Neural cell (in vitro differentiated cells): Measurements from ENCODE around the gene RBM25. TPM values are rescaled to one million over a fixed set of nuclear protein-coding genes. Genes with fewer than 3 reads are reported as not detected.

ENCODE experiments used
- H2AFZ ChIP-seq: fragments of 200-600, 300-800 bp; sonication (generic), shearing (Covaris generic); 2 replicates; pipeline ENCODE4 v1.6.0; 2014; ENCODE audit warnings: low read depth, mild to moderate bottlenecking, antibody characterized with exemption, low read length, moderate library complexity
- H3F3A ChIP-seq: fragments of 200-600 bp; shearing (Covaris generic); 2 replicates; pipeline ENCODE4 v1.6.1; 2016; ENCODE audit warnings: mild to moderate bottlenecking, moderate library complexity, mixed read lengths, antibody characterized with exemption, low read length; ENCODE audit not compliant: insufficient read depth, poor library complexity, severe bottlenecking
- H3K27ac ChIP-seq: fragments of 200-600, 300-800 bp; sonication (generic), shearing (Covaris generic); 2 replicates; pipeline ENCODE4 v1.5.1; 2014; ENCODE audit warnings: mild to moderate bottlenecking, low read length, moderate library complexity
- H3K27me3 ChIP-seq: fragments of 300-800, 200-600 bp; sonication (generic), shearing (Covaris generic); 2 replicates; pipeline ENCODE4 v1.6.0; 2014; ENCODE audit warnings: mild to moderate bottlenecking, low read depth, low read length, moderate library complexity; ENCODE audit not compliant: insufficient read depth
- H3K36me3 ChIP-seq: fragments of 300-800, 200-600 bp; sonication (generic), shearing (Covaris generic); 2 replicates; pipeline ENCODE4 v1.5.1; 2014; ENCODE audit warnings: mild to moderate bottlenecking, antibody characterized with exemption, low read length, moderate library complexity; ENCODE audit not compliant: insufficient read depth
- H3K4me2 ChIP-seq: fragments of 300-800, 200-600 bp; sonication (generic), shearing (Covaris generic); 2 replicates; pipeline ENCODE4 v1.6.0; 2014; ENCODE audit warnings: mild to moderate bottlenecking, low read length
- H3K4me3 ChIP-seq: fragments of 300-800, 200-600 bp; sonication (generic), shearing (Covaris generic); 2 replicates; pipeline ENCODE4 v1.5.1; 2014; ENCODE audit warnings: mild to moderate bottlenecking, low read length, moderate library complexity
- H3K79me2 ChIP-seq: fragments of 200-600 bp; shearing (Covaris generic); replicated peaks from 2 replicates; pipeline ENCODE4 v1.6.0; 2014; ENCODE audit warnings: mild to moderate bottlenecking, low read length, moderate library complexity; ENCODE audit not compliant: insufficient read depth
- H3K9ac ChIP-seq: fragments of 300-800, 200-600 bp; sonication (generic), shearing (Covaris generic); 2 replicates; pipeline ENCODE4 v1.6.1; 2016; ENCODE audit warnings: mild to moderate bottlenecking, low read length, mixed read lengths
- H3K9me2 ChIP-seq: fragments of 200-600 bp; shearing (Covaris generic); 2 replicates; pipeline ENCODE4 v1.6.1; 2016; ENCODE audit warnings: mild to moderate bottlenecking, low read length, mixed read lengths; ENCODE audit not compliant: insufficient read depth
- H3K9me3 ChIP-seq: fragments of 200-600, 300-800 bp; sonication (generic), shearing (Covaris generic); 2 replicates; pipeline ENCODE4 v1.6.1; 2016; ENCODE audit warnings: mild to moderate bottlenecking, mixed run types, low read length, moderate library complexity, mixed read lengths
- H4K20me1 ChIP-seq: fragments of 200-600 bp; shearing (Covaris generic); 2 replicates; pipeline ENCODE4 v1.6.1; 2016; ENCODE audit warnings: mild to moderate bottlenecking, mixed run types; ENCODE audit not compliant: insufficient read depth
- CTCF ChIP-seq: fragments of 450-650 bp; IDR thresholded peaks from 2 replicates; pipeline ENCODE4 v1.5.1; 2014; ENCODE audit warnings: antibody characterized with exemption, mild to moderate bottlenecking, moderate library complexity; ENCODE audit not compliant: poor library complexity, severe bottlenecking
- EP300 ChIP-seq: fragments of 450-650 bp; conservative IDR thresholded peaks from 2 replicates; pipeline ENCODE4 v1.6.1; 2014; ENCODE audit warnings: antibody characterized with exemption, mild to moderate bottlenecking, moderate library complexity; ENCODE audit not compliant: poor library complexity, severe bottlenecking
- EZH2 ChIP-seq: fragments of 200-600, 300-800 bp; shearing (Covaris generic), sonication (generic); IDR thresholded peaks from 2 replicates; pipeline ENCODE4 v1.6.1; 2014; ENCODE audit warnings: antibody characterized with exemption, low read length, borderline replicate concordance, mild to moderate bottlenecking; ENCODE audit not compliant: insufficient read depth, poor library complexity, severe bottlenecking
- MXI1 ChIP-seq: fragments of 450-650 bp; conservative IDR thresholded peaks from 2 replicates; pipeline ENCODE4 v1.6.1; 2014; ENCODE audit warnings: antibody characterized with exemption, mild to moderate bottlenecking; ENCODE audit not compliant: poor library complexity, severe bottlenecking
- POLR2AphosphoS5 ChIP-seq: IDR thresholded peaks from 2 replicates; pipeline ENCODE4 v1.6.1; 2012
- RAD21 ChIP-seq: fragments of 450-650 bp; conservative IDR thresholded peaks from 2 replicates; pipeline ENCODE4 v1.6.1; 2014; ENCODE audit warnings: antibody characterized with exemption, mild to moderate bottlenecking, moderate library complexity
- REST ChIP-seq: IDR thresholded peaks from 2 replicates; pipeline ENCODE4 v1.6.1; 2012; ENCODE audit warnings: borderline replicate concordance
- SMC3 ChIP-seq: fragments of 450-650 bp; conservative IDR thresholded peaks from 2 replicates; pipeline ENCODE4 v1.6.1; 2014; ENCODE audit warnings: antibody characterized with exemption, mild to moderate bottlenecking, moderate library complexity; ENCODE audit not compliant: poor library complexity
- TAF1 ChIP-seq: IDR thresholded peaks from 2 replicates; pipeline ENCODE4 v1.6.1; 2012; ENCODE audit warnings: low read depth
- polyA plus RNA-seq: library from polyadenylated mRNA; depleted of rRNA; stranded (reverse); fragments of >200 nt; gene quantifications from 2 replicates; pipeline ENCODE4 v1.2.3, GENCODE V29; 2014

Gene RBM25
- polyA plus RNA-seq, 1 donor from 2014 or later, result 206 TPM

DNA sequence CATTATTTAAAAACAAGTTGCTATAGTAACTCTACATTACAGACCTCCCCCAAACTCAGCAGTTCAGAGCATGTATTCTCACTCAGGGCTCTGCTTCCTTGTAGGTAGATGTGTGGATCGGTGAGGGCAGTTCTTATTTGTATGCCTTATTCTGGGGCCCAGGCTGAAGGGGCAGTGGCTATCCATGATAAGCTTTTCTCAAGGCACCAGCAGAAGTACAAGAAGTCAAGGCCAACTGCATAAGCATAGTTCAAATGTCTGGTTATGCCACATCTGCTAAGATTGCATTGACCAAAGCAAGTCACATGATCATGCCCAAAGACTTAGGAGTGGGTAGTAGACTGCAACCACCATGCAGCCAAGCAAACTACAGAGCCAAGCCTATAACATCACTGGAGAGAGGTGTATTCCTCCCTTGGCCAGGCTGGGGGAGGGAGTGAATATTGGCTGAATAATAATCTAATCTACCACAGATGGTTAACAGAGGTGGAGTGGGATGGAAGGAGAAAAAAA lies 82.5 kb downstream of the RBM25 start:
- no peak overlapping the region for H3K4me2 ChIP-seq
- no peaks in the 10 kb centered on the region for H3K36me3 ChIP-seq
- H2AFZ ChIP-seq, result no peak overlapping the region
- H3K4me3 ChIP-seq, result no peak overlapping the region
- no peaks in the 10 kb centered on the region for H3K9me3 ChIP-seq
- no peak overlapping the region for H3K9ac ChIP-seq
- TF ChIP-seq RAD21, result no peak
- no peak for TF ChIP-seq SMC3
- no peak for TF ChIP-seq TAF1
- TF ChIP-seq MXI1, result no peak
- no peak for TF ChIP-seq CTCF
- no peak for TF ChIP-seq REST
- no peak for TF ChIP-seq EZH2
- no peak for TF ChIP-seq POLR2AphosphoS5
- TF ChIP-seq EP300, result no peak
- no peaks in the 10 kb centered on the region for H3K9me2 ChIP-seq
- H3K27me3 ChIP-seq, result no peaks in the 10 kb centered on the region
- H3F3A ChIP-seq, result no peaks in the 10 kb centered on the region
- no peaks in the 10 kb centered on the region for H4K20me1 ChIP-seq
- no peak overlapping the region for H3K27ac ChIP-seq
- H3K79me2 ChIP-seq, result peaks cover 64% of the 10 kb centered on the region

- no peaks in the 10 kb centered on the region for H4K20me1 ChIP-seq
- H3F3A ChIP-seq, result no peaks in the 10 kb centered on the region
- no peaks in the 10 kb centered on the region for H3K27me3 ChIP-seq
- H3K79me2 ChIP-seq, result peaks cover 68% of the 10 kb centered on the region
- no peaks in the 10 kb centered on the region for H3K36me3 ChIP-seq
- no peaks in the 10 kb centered on the region for H3K9me2 ChIP-seq
- no peak overlapping the region for H3K27ac ChIP-seq
- no peak overlapping the region for H3K9ac ChIP-seq
- H2AFZ ChIP-seq, result no peak overlapping the region
- H3K9me3 ChIP-seq, result no peaks in the 10 kb centered on the region
- H3K4me2 ChIP-seq, result no peak overlapping the region
- TF ChIP-seq CTCF (no peak), RAD21 (no peak), EP300 (no peak), POLR2AphosphoS5 (no peak), EZH2 (no peak), REST (no peak), TAF1 (no peak), MXI1 (no peak), SMC3 (no peak)
- no peak overlapping the region for H3K4me3 ChIP-seq
Measured at GRCh38 chr14:73142216-73142615, 83.9 kb downstream of the RBM25 start.
